Measurements from ENCODE around the gene SEC14L3. TPM values are rescaled to one million over a fixed set of nuclear protein-coding genes. Genes with fewer than 3 reads are reported as not detected.

The SEC14L3 gene
- total and polyA plus RNA-seq, 2 of the 13 experiments (the other 11 are each of a cell fraction or from before 2014, with no cell fraction given), result not detected

- no peak for TF ChIP-seq RERE (CRISPR knock-in tag; IDR thresholded peaks at IDR 0.05; ENCODE audit: low read depth)
- TF ChIP-seq ZSCAN22 (CRISPR knock-in tag; IDR thresholded peaks at IDR 0.05), result no peak
- TF ChIP-seq CAMTA2 (CRISPR knock-in tag; IDR thresholded peaks at IDR 0.05; ENCODE audit: borderline replicate concordance), result no peak
- TF ChIP-seq, protein P1, sequence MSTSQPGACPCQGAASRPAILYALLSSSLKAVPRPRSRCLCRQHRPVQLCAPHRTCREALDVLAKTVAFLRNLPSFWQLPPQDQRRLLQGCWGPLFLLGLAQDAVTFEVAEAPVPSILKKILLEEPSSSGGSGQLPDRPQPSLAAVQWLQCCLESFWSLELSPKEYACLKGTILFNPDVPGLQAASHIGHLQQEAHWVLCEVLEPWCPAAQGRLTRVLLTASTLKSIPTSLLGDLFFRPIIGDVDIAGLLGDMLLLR (CRISPR knock-in tag; IDR thresholded peaks at IDR 0.05), result no peak
- TF ChIP-seq TEAD2 (CRISPR knock-in tag; IDR thresholded peaks at IDR 0.05), result no peak
- TF ChIP-seq GATAD1 (CRISPR knock-in tag; IDR thresholded peaks at IDR 0.05), result no peak
- no peak for TF ChIP-seq MTF2 (CRISPR knock-in tag; IDR thresholded peaks at IDR 0.05; ENCODE audit: borderline replicate concordance)
- TF ChIP-seq NAIF1 (CRISPR knock-in tag; IDR thresholded peaks at IDR 0.05; ENCODE audit: borderline replicate concordance), result no peak
- TF ChIP-seq FOXK2 (IDR thresholded peaks at IDR 0.05), result no peak
- TF ChIP-seq TRAFD1 (CRISPR knock-in tag; IDR thresholded peaks at IDR 0.05; ENCODE audit: borderline replicate concordance), result no peak
- TF ChIP-seq GMEB1 (CRISPR knock-in tag; IDR thresholded peaks at IDR 0.05; ENCODE audit: borderline replicate concordance), result no peak
- TF ChIP-seq MLXIP (CRISPR knock-in tag; IDR thresholded peaks at IDR 0.05; ENCODE audit: borderline replicate concordance), result no peak
- no peak for TF ChIP-seq KLF6 (CRISPR knock-in tag; IDR thresholded peaks at IDR 0.05)
- TF ChIP-seq SP5 (CRISPR knock-in tag; IDR thresholded peaks at IDR 0.05; ENCODE audit: borderline replicate concordance, low read depth), result peak; percentile 83
- TF ChIP-seq ZNF430 (CRISPR knock-in tag; IDR thresholded peaks at IDR 0.05), result no peak
- no peak for TF ChIP-seq ZNF773 (CRISPR knock-in tag; IDR thresholded peaks at IDR 0.05; ENCODE audit: borderline replicate concordance)
- TF ChIP-seq KLF13 (CRISPR knock-in tag; IDR thresholded peaks at IDR 0.05), result no peak
Measured at GRCh38 chr22:30421695-30422480, 49.9 kb downstream of the SEC14L3 start (continued).

All from HepG2 (cell line).